ENCODE data around the gene MTMR11. TPM values are rescaled to one million over a fixed set of nuclear protein-coding genes. Genes with fewer than 3 reads are reported as not detected.

Gene MTMR11
- total and polyA plus RNA-seq, 2 of the 8 experiments (the other 6 are each of a cell fraction or from before 2014, with no cell fraction given) = 3.7 to 4.8 TPM

DNA sequence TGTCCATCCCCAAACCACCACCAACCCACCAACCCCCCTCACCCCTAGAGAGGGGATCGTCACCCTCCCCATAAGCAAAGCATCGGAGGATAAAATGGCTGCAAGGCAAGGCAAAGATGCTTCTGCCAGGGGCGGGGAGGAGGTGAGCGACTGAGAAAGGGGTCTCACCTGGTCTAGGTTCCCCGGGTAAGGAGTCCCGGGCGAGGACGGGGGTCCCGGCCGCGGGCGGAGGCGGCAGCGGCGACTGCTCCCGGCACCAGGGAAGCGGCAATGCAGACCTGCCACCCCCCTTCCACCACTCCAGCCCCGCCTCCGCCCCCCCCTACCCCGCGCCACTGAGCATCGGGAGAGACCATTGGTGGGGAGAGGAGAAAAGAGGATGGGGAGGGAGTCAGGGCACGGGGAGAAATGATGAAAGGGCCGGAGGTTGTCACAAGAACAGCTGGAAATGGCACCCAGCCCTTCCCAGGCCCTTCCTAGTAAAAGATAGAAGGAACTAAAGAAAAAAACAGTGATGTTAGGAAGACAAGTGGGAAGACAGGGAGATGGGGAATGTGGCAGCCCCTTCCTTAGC lies 19.0 kb downstream of the MTMR11 start, which contains the start of gene SV2A:
TSS of gene SV2A (minus strand) at position 274 of the 574 bp plus-strand sequence. CDS start 4,004 bp downstream, outside the sequence.
- Histone ChIP-seq H3K27ac (ENCODE audit: low read depth, low read length) (no peak within 1 kb of the TSS), H3K36me3 (ENCODE audit: control insufficient read depth in 2 of 4, insufficient read depth in 4 of 4, low read length in 3 of 4) (peaks cover 3 to 9% (median 5%) of the 10 kb centered on the region in 4 experiments; a peak in 3 of 8 replicates), H3K27me3 (replicated peaks in 1 of 4; ENCODE audit: control insufficient read depth in 3 of 4, extremely low read depth in 1 of 4, insufficient read depth in 3 of 4, low read length in 3 of 4) (no peaks in the 10 kb centered on the region), H2BK20ac (ENCODE audit: low read length) (peak within 1 kb of the TSS; percentile 32; the same call in 1 of the 2 replicates), H4K91ac (replicated peaks; ENCODE audit: insufficient read length, low read length) (no peak within 1 kb of the TSS), H2BK15ac (ENCODE audit: low read length) (0 out of 2 replicates have a peak within 1 kb of the TSS, but pooled peaks have one; percentile 29), H3K9me3 (ENCODE audit: insufficient read depth in 2 of 2, low read depth in 1 of 2, low read length in 1 of 2) (no peaks in the 10 kb centered on the region), H3K23me2 (ENCODE audit: low read depth, low read length) (peaks cover 10% of the 10 kb centered on the region; the same call in 1 of the 2 replicates), H2AFZ (ENCODE audit: low read length) (peak within 1 kb of the TSS; percentile 86), H2BK120ac (replicated peaks; ENCODE audit: low read depth, low read length) (peak within 1 kb of the TSS; percentile 43), H2AK5ac (ENCODE audit: low read depth, low read length) (no peak within 1 kb of the TSS), H3K4me1 (replicated peaks in 1 of 4; ENCODE audit: control insufficient read depth in 3 of 4, insufficient read depth in 4 of 4, low read length in 3 of 4) (peaks cover 4 to 19% (median 11%) of the 10 kb centered on the region in 4 experiments), H4K8ac (ENCODE audit: extremely low read depth, insufficient read depth, low read length) (no peak within 1 kb of the TSS), H3K79me2 (ENCODE audit: control insufficient read depth in 1 of 2, insufficient read depth in 2 of 2, low read length in 2 of 2) (peaks cover 0 to 12% of the 10 kb centered on the region in 2 experiments; a peak in 2 of 4 replicates), H3K79me1 (ENCODE audit: low read depth, low read length) (peaks cover 15% of the 10 kb centered on the region), H4K5ac (ENCODE audit: insufficient read length, low read depth, low read length) (no peak within 1 kb of the TSS), H2BK5ac (ENCODE audit: low read depth, low read length) (peak within 1 kb of the TSS; percentile 56; the same call in 1 of the 2 replicates), H4K20me1 (replicated peaks in 1 of 2; ENCODE audit: control insufficient read depth in 1 of 2, insufficient read depth in 2 of 2, low read length in 2 of 2) (peaks cover 0 to 2% of the 10 kb centered on the region in 2 experiments), H3K23ac (ENCODE audit: insufficient read length) (peak within 1 kb of the TSS; percentile 72), H3K14ac (ENCODE audit: insufficient read length) (peak within 1 kb of the TSS; percentile 89), H3K4ac (replicated peaks; ENCODE audit: insufficient read length, low read depth, low read length) (peak within 1 kb of the TSS; percentile 96), H3K4me3 (ENCODE audit: extremely low read depth in 1 of 4, insufficient read depth in 2 of 4, low read depth in 3 of 4, low read length in 4 of 4) (peak within 1 kb of the TSS; percentile 85 to 99 (median 92)), H3K56ac (replicated peaks; ENCODE audit: insufficient read length, low read depth, low read length) (peak within 1 kb of the TSS; percentile 40), H3K9ac (replicated peaks in 1 of 4; ENCODE audit: extremely low read depth in 1 of 4, low read depth in 3 of 4, low read length in 3 of 4) (peak within 1 kb of the TSS; percentile 10 to 79 (median 62)), H3K18ac (ENCODE audit: extremely low read depth, low read length) (peak within 1 kb of the TSS; percentile 55; the same call in 1 of the 2 replicates), H3K4me2 (ENCODE audit: insufficient read depth in 1 of 2, low read depth in 2 of 2, low read length in 2 of 2) (peak within 1 kb of the TSS; percentile 94 to 98), H2BK12ac (ENCODE audit: low read depth, low read length) (peak within 1 kb of the TSS; percentile 1; the same call in 1 of the 2 replicates)
- ChIA-PET POLR2A (ENCODE audit: partially characterized antibody) (interaction anchor here (0.6 to 2.7 kb wide), 8 partner anchors 11 to 31 kb away, joined by 3 to 15 read pairs (median 5); a partner anchor contains a TSS), CTCF (ENCODE audit: partially characterized antibody) (interaction anchor here (1.7 kb wide), 1 partner anchor 45 kb away, joined by 4 read pairs; no protein-coding TSS in a partner anchor)
- WGBS, 2 experiments (ENCODE audit: extremely low coverage in 1 of 2, insufficient coverage in 1 of 2, insufficient read length in 1 of 2, insufficient replicate concordance in 2 of 2, low coverage in 1 of 2, low lambda C conversion rate in 2 of 2, missing lambda C conversion rate in 1 of 2) = 3% methylated on average over 6 of the region's 24 CpGs; no CpG with 5 or more reads in 1 of the 2 experiments
- no peak for FAIRE-seq
- peak in 1 of 2 experiments; percentile 72 for DNase-seq (ENCODE audit: low read depth in 1 of 2, low spot score in 2 of 2)
- no peak for TF ChIP-seq MAFK (IDR thresholded peaks at IDR 0.05; ENCODE audit: low read depth, low read length)
- no peak for TF ChIP-seq CREB1 (IDR thresholded peaks at IDR 0.05)
- TF ChIP-seq KDM4A (IDR thresholded peaks at IDR 0.05; ENCODE audit: low read depth, low read length, severe bottlenecking) = peak; percentile 64
- no peak for TF ChIP-seq FOSL1 (IDR thresholded peaks at IDR 0.05; ENCODE audit: insufficient read depth, low read depth, low read length)
- TF ChIP-seq POLR2A (IDR thresholded peaks at IDR 0.05; ENCODE audit: control extremely low read depth in 1 of 2, low read depth in 2 of 2, low read length in 2 of 2) = peak in 1 of 2 experiments; percentile 50; a peak in 1 of 3 replicates
- TF ChIP-seq CHD2 (IDR thresholded peaks at IDR 0.05; ENCODE audit: low read length) = no peak
- TF ChIP-seq PHF8 (conservative IDR thresholded peaks at IDR 0.05; ENCODE audit: low read depth, low read length) = peak; percentile 53
- TF ChIP-seq SIN3A (conservative IDR thresholded peaks at IDR 0.05 in 1 of 2, IDR thresholded peaks at IDR 0.05 in 1 of 2; ENCODE audit: low read depth in 1 of 2, low read length in 2 of 2) = peak; percentile 56 to 89; a peak in 2 of 4 replicates
- TF ChIP-seq RBBP5 (IDR thresholded peaks at IDR 0.05; ENCODE audit: borderline replicate concordance, low read depth, low read length) = no peak; the same call in 1 of the 2 replicates
- TF ChIP-seq SIRT6 (IDR thresholded peaks at IDR 0.05; ENCODE audit: low read length) = no peak
- TF ChIP-seq, protein P1, sequence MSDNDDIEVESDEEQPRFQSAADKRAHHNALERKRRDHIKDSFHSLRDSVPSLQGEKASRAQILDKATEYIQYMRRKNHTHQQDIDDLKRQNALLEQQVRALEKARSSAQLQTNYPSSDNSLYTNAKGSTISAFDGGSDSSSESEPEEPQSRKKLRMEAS (IDR thresholded peaks at IDR 0.05) = peak; percentile 38; the same call in 1 of the 2 replicates
- 0 out of 2 replicates have a peak, but pooled peaks have one; percentile 31 for TF ChIP-seq JUND (IDR thresholded peaks at IDR 0.05; ENCODE audit: low read length)

Measured in H1 (cell line).